Gastrocnemius medialis (tissue), 4 donors: ENCODE results near the gene CTU2. TPM values are rescaled to one million over a fixed set of nuclear protein-coding genes. Genes with fewer than 3 reads are reported as not detected.
A peak's percentile ranks its signal among the peaks of the same experiment; 100 is the strongest.

Source experiments
- ATAC-seq, 2 donors: fragments of 150-250 bp; one replicate each; pipeline ENCODE4 v1.9.1; 2016
- DNase-seq, 2 donors: peaks; one replicate each; pipeline ENCODE4 v3.0.0-alpha.2; 2019
- H3K27ac ChIP-seq, 4 donors: fragments of 200-600 bp; sonication (generic); 1 replicate in 1 of 4; 2 replicates in 3 of 4; pipeline ENCODE4 v1.5.1; 2016 to 2018; ENCODE audit warnings: mild to moderate bottlenecking in 2 of 4, moderate library complexity in 1 of 4
- H3K27me3 ChIP-seq, 3 donors: fragments of 200-600 bp; sonication (generic) in 2 of 3; 1 replicate in 1 of 3; 2 replicates in 2 of 3; pipeline versions ENCODE4 v1.5.1 to v1.6.0; 2016 to 2019; ENCODE audit warnings: mild to moderate bottlenecking in 1 of 3, moderate library complexity in 1 of 3
- H3K36me3 ChIP-seq, 2 donors: fragments of 200-600 bp; sonication (generic) in 1 of 2; one replicate each; pipeline ENCODE4 v1.5.1; 2017 to 2018
- H3K4me1 ChIP-seq, 2 donors: fragments of 200-600 bp; sonication (generic) in 1 of 2; one replicate each; pipeline ENCODE4 v1.5.1; 2016 to 2017; ENCODE audit warnings: mild to moderate bottlenecking in 2 of 2
- H3K4me3 ChIP-seq, 4 donors: fragments of 200-600 bp; sonication (generic) in 3 of 4; 1 replicate in 1 of 4; 2 replicates in 3 of 4; pipeline ENCODE4 v1.5.1; 2016 to 2019; ENCODE audit warnings: mild to moderate bottlenecking in 2 of 4
- H3K9me3 ChIP-seq, 3 donors: fragments of 200-600 bp; sonication (generic) in 2 of 3; 1 replicate in 1 of 3; 2 replicates in 2 of 3; pipeline ENCODE4 v1.5.1; 2016 to 2019
- POLR2A ChIP-seq, 2 donors: fragments of 450-650 bp; IDR thresholded peaks; one replicate each; pipeline ENCODE4 v1.6.1; 2017; ENCODE audit warnings: antibody characterized with exemption in 2 of 2, mild to moderate bottlenecking in 2 of 2, moderate library complexity in 2 of 2
- in situ Hi-C, 4 donors: fragments of 200-750 bp; cut with MboI; loops; one replicate each; pipeline versions ENCODE4 v1.15.0 to v1.8.0; 2017; ENCODE audit warnings: low sequenced_read_pairs in 4 of 4
- intact Hi-C: fragments of 100-400 bp; cut with DNase I; formaldehyde crosslinking; loops from one replicate; pipeline ENCODE4 v1.15.1; 2023; ENCODE audit warnings: low total_unique reads
- total RNA-seq, 4 donors: library from RNA; depleted of rRNA; stranded (reverse); fragments of >200 nt; gene quantifications; one replicate each; pipeline versions ENCODE4 v1.1.0 to v1.2.3, GENCODE V29; 2016
- TF ChIP-seq, protein P1 (sequence below), 5 experiments: fragments of 450-650 bp in 3 of 5; fragments of 200-600 bp in 2 of 5; sonication (generic) in 2 of 5; IDR thresholded peaks in 4 of 5; conservative IDR thresholded peaks in 1 of 5; 1 replicate in 4 of 5; 2 replicates in 1 of 5; pipeline ENCODE4 v1.5.1; 2016 to 2019; ENCODE audit warnings: antibody characterized with exemption in 5 of 5, mild to moderate bottlenecking in 3 of 5, moderate library complexity in 3 of 5

CTU2 gene
- total RNA-seq, 4 donors from 2014 or later = 11.1 to 17.7 (median 14.1) TPM

DNA sequence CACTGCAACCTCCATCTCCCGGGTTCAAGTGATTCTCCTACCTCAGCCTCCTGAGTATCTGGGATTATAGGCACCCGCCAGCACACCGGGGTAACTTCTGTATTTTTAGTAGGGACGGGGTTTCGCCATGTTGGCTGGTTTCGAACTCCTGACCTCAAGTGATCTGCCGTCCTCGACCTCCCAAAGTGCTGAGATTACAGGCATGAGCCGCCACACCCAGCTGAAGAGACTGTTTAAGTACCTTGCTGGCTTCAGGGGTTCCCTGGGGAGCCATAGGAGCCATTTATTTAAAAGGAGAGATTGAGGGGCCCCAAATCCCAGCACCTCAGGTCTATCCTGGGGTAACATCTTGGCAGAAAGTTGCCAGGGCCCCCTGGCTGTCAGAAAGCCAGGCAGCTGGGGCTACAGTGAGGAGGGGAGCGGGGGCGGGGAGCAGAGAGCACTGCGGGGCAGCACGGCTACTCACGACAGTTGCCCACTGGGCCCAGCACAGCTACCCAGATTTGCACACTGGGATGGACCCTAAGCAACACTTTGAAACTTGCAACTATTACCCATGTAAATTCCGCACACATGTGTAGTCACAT lies 21.6 kb upstream of the CTU2 start:
- in situ Hi-C loops = no loop called here
- Histone ChIP-seq H3K9me3 (no peaks in the 10 kb centered on the region), H3K27ac (peak overlapping the region in 3 of 4 donors; percentile 43 to 96 (median 82)), H3K36me3 (no peaks in the 10 kb centered on the region), H3K4me3 (no peak overlapping the region), H3K4me1 (peaks cover 16 to 31% of the 10 kb centered on the region in 2 donors), H3K27me3 (no peaks in the 10 kb centered on the region)
- intact Hi-C loops = no loop called here
- DNase-seq = no peak
- ATAC-seq = no peak
- TF ChIP-seq, protein P1, sequence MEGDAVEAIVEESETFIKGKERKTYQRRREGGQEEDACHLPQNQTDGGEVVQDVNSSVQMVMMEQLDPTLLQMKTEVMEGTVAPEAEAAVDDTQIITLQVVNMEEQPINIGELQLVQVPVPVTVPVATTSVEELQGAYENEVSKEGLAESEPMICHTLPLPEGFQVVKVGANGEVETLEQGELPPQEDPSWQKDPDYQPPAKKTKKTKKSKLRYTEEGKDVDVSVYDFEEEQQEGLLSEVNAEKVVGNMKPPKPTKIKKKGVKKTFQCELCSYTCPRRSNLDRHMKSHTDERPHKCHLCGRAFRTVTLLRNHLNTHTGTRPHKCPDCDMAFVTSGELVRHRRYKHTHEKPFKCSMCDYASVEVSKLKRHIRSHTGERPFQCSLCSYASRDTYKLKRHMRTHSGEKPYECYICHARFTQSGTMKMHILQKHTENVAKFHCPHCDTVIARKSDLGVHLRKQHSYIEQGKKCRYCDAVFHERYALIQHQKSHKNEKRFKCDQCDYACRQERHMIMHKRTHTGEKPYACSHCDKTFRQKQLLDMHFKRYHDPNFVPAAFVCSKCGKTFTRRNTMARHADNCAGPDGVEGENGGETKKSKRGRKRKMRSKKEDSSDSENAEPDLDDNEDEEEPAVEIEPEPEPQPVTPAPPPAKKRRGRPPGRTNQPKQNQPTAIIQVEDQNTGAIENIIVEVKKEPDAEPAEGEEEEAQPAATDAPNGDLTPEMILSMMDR (IDR thresholded peaks at IDR 0.05 in 4 of 5, conservative IDR thresholded peaks at IDR 0.05 in 1 of 5) = no peak
- TF ChIP-seq POLR2A (IDR thresholded peaks at IDR 0.05) = no peak

DNA sequence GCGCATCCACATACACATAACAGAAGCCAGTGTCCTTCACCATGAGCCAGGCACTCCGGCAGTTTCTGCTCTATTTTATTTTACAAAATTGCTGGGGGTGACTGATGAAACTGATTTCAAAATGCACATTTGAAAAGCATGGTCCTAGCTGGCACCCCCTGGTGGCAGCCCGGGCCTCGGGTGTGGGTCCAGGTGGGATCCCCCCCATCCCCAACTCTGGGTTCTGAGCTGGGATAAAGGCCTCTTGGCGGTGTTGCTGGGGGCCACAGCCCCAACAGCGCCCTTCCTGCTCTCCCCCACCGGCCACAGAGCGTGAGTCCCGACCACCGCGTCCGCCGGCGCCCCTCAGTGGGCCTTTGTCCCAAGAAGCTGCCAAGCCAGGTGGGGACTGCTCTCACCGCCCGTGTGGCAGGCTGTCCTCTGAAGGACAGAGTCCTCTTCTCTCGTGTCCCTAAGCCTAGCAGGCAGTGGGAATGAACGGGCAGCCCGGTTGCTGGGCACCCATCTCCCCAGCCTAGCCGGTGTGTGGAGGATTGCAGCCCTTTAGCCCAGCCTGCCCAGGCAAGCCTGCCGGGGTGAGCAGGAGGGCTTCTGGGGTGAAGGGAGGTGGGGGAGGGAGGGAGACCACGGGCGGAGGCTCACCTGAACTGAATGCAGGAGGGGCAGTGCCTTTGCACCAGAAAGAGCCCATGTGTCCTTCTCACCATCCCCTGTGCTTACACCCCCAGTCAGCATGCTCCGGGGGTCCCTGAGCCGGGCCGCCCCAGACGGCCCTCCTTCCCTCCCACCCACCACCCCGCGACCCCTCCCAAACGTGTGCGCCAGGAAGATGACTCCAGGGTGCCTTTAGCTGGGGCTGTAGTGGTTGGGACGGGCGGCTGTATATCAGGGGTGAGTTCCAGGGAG lies 20.9 kb upstream of the CTU2 start:
- in situ Hi-C loops = no loop called here
- H3K27me3 ChIP-seq = no peaks in the 10 kb centered on the region
- peak overlapping the region; percentile 68 to 83 (median 75) for H3K4me3 ChIP-seq
- ATAC-seq (no peak), DNase-seq (no peak)
- TF ChIP-seq, protein P1 (IDR thresholded peaks at IDR 0.05 in 4 of 5, conservative IDR thresholded peaks at IDR 0.05 in 1 of 5) = peak in 4 of 5 experiments; percentile 24 to 69 (median 54)
- no peak for TF ChIP-seq POLR2A (IDR thresholded peaks at IDR 0.05)
- H3K36me3 ChIP-seq = no peaks in the 10 kb centered on the region
- peak overlapping the region; percentile 82 to 96 (median 88) for H3K27ac ChIP-seq
- intact Hi-C loops = loop anchor here (1.0 to 2.0 kb wide), 3 partner anchors 11 to 485 kb away; partner anchors contain the start of genes CDH15, CTU2 and RNF166
- H3K4me1 ChIP-seq = peaks cover 16 to 31% of the 10 kb centered on the region in 2 donors
- no peaks in the 10 kb centered on the region for H3K9me3 ChIP-seq

DNA sequence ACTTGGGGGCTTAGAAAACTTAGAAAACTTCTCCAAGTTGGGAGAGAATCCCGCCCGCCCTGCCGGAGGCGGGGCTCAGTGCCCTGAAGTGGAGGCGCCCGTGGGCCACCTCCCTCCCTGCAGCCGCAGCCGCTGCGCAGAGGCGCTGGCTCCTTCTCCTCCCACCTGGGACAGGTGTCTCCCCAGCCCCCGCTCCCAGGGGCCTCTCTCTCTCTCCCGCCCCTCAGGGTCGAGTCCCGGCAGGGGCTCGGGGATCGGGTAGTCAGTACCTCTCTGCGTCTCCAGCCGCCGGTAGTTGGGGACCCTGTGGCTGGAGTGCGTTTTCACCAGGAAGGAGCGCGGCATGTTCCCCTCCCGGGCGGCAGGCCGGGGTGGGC lies 20.3 kb upstream of the CTU2 start:
- in situ Hi-C loops = no loop called here
- H3K4me3 ChIP-seq = peak overlapping the region; percentile 68 to 83 (median 75)

DNA sequence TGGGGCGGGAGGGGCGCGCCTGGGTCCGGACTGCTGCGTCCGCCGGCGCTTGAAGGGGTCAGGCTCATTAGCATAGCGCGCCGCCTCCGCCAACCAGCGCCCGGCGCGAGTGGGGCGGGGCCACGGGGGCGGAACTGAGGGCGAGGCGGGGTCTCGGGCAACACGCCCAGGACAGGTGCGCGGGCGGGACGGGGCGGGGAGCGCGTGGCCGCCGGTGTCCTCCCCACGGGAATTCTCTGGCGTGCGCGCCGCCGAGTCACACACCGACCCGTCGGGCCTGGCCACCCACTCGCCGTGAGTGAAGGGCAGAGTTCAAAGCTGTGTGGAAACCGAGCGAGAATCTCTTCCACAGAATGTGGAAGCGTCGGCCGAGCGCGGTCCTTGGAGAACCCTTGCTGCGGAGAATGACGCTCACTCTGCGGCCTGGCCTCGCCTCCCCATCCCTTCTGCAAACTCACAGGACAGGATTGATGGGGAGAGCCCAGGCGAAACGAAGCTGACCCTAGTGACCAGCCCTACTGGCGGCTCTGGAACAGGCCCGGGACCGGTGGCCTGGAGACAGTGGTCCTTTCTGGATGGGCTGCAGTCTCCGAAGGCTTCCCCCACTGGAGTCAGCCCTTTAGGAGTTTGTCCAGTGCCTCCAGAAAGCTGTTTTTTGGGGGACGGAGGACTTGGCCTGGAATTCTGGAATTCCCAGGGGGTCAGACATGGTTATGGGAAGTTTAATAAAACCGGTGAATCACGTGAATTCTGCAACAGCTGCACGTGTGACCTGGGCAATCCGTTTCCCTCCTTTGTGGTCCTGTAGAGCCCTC lies 19.7 kb upstream of the CTU2 start, which contains the start of gene SNAI3:
Gene SNAI3, minus strand, starts transcription at position 69 of the 815 bp plus-strand sequence. CDS start 101 bp downstream, outside the sequence.
- DNase-seq (peak; percentile 78 to 87), ATAC-seq (peak; percentile 80)
- TF ChIP-seq, protein P1 (IDR thresholded peaks at IDR 0.05 in 4 of 5, conservative IDR thresholded peaks at IDR 0.05 in 1 of 5) = no peak
- TF ChIP-seq POLR2A (IDR thresholded peaks at IDR 0.05) = peak; percentile 73 to 75
- H3K9me3 ChIP-seq = no peaks in the 10 kb centered on the region
- in situ Hi-C loops (no loop called here), intact Hi-C loops (loop anchor here (1.0 to 2.0 kb wide), 3 partner anchors 12 to 484 kb away; partner anchors contain the start of genes CDH15, CTU2 and RNF166)
- peak within 1 kb of the TSS; percentile 82 to 96 (median 88) for H3K27ac ChIP-seq
- no peaks in the 10 kb centered on the region for H3K36me3 ChIP-seq
- H3K27me3 ChIP-seq = no peaks in the 10 kb centered on the region
- peak within 1 kb of the TSS; percentile 68 to 83 (median 75) for H3K4me3 ChIP-seq
- H3K4me1 ChIP-seq = peaks cover 16 to 31% of the 10 kb centered on the region in 2 donors

More for the DNA sequence above, 20.3 kb upstream of the CTU2 start:
- Histone ChIP-seq H3K9me3 (no peaks in the 10 kb centered on the region), H3K27me3 (no peaks in the 10 kb centered on the region), H3K36me3 (no peaks in the 10 kb centered on the region), H3K27ac (peak overlapping the region; percentile 82 to 96 (median 88)), H3K4me1 (peaks cover 16 to 31% of the 10 kb centered on the region in 2 donors)
- DNase-seq (no peak), ATAC-seq (peak; percentile 33 to 40)
- no peak for TF ChIP-seq POLR2A (IDR thresholded peaks at IDR 0.05)
- TF ChIP-seq, protein P1 (IDR thresholded peaks at IDR 0.05 in 4 of 5, conservative IDR thresholded peaks at IDR 0.05 in 1 of 5) = no peak
- intact Hi-C loops = loop anchor here (1.0 to 2.0 kb wide), 3 partner anchors 12 to 485 kb away; partner anchors contain the start of genes CDH15, CTU2 and RNF166
